IMR-90 (cell line): ENCODE data around the gene CWH43. TPM values are rescaled to one million over a fixed set of nuclear protein-coding genes. Genes with fewer than 3 reads are reported as not detected.

Source experiments
- ATAC-seq: fragments of 200-7000 bp; cut with Tn5 transposase; 2 replicates; pipeline ENCODE4 v1.9.1; 2020; ENCODE audit warnings: low read depth, mild to moderate bottlenecking, moderate library complexity
- BruUV-seq: library from RNA; stranded (reverse); fragments of 400-500 nt; replicated peaks from 2 replicates; lab custom pipeline; 2021; lab: Mats Ljungman, UMichigan
- CTCF ChIA-PET: fragments of 300-600 bp; formaldehyde crosslinking; extraction: SDS; loops from one replicate; lab custom pipeline; 2021; ENCODE audit warnings: antibody characterized with exemption; lab: Yijun Ruan, JAX
- POLR2A ChIA-PET: fragments of 300-600 bp; sonication (Branson Sonifier 250); formaldehyde crosslinking; loops from one replicate; lab custom pipeline; 2022; ENCODE audit warnings: antibody characterized with exemption; ENCODE audit not compliant: unreplicated experiment; lab: Charles Lee
- DNase-seq: peaks from one replicate; pipeline ENCODE4 v3.0.0; 2013
- H2AFZ ChIP-seq: replicated peaks from 2 replicates; pipeline ENCODE3; 2013; ENCODE audit warnings: low read length, mild to moderate bottlenecking; ENCODE audit not compliant: poor library complexity
- H2AK5ac ChIP-seq: 2 replicates; pipeline ENCODE4 v1.6.1; 2013; ENCODE audit warnings: low read depth, low read length, inconsistent platforms
- H2AK9ac ChIP-seq: replicated peaks from 2 replicates; pipeline ENCODE3; 2013; ENCODE audit warnings: mild to moderate bottlenecking, low read depth, low read length, moderate library complexity; ENCODE audit not compliant: poor library complexity
- H2BK120ac ChIP-seq: 2 replicates; pipeline ENCODE4 v1.6.1; 2013; ENCODE audit warnings: low read depth, low read length, inconsistent platforms
- H2BK15ac ChIP-seq: 3 replicates; pipeline ENCODE4 v1.6.1; 2013; ENCODE audit warnings: low read depth, low read length, inconsistent platforms
- H2BK20ac ChIP-seq: 2 replicates; pipeline ENCODE4 v1.6.1; 2013; ENCODE audit warnings: low read depth, mild to moderate bottlenecking, inconsistent platforms, low read length, moderate library complexity
- H2BK5ac ChIP-seq: 2 replicates; pipeline ENCODE4 v1.6.1; 2013; ENCODE audit warnings: mild to moderate bottlenecking, low read depth, low read length, inconsistent platforms; ENCODE audit not compliant: poor library complexity, severe bottlenecking
- H3K14ac ChIP-seq: replicated peaks from 2 replicates; pipeline ENCODE4 v1.6.1; 2013; ENCODE audit warnings: low read depth, low read length, inconsistent platforms
- H3K18ac ChIP-seq: 2 replicates; pipeline ENCODE4 v1.6.1; 2013; ENCODE audit warnings: low read depth, low read length, control low read depth
- H3K23ac ChIP-seq: 2 replicates; pipeline ENCODE4 v1.6.1; 2013; ENCODE audit warnings: low read depth, low read length, inconsistent platforms
- H3K27ac ChIP-seq: 2 replicates; pipeline ENCODE4 v1.5.1; 2013; ENCODE audit warnings: mild to moderate bottlenecking, control low read depth, low read length; ENCODE audit not compliant: insufficient read depth
- H3K27me3 ChIP-seq: 2 replicates; pipeline ENCODE4 v1.6.1; 2013; ENCODE audit warnings: low read length; ENCODE audit not compliant: control insufficient read depth, insufficient read depth
- H3K36me3 ChIP-seq: 2 replicates; pipeline ENCODE4 v1.6.1; 2013; ENCODE audit warnings: low read length, mixed read lengths; ENCODE audit not compliant: control insufficient read depth, insufficient read depth
- H3K4ac ChIP-seq: 2 replicates; pipeline ENCODE4 v1.6.1; 2013; ENCODE audit warnings: low read depth, low read length, inconsistent platforms
- H3K4me1 ChIP-seq: 2 replicates; pipeline ENCODE4 v1.6.1; 2013; ENCODE audit warnings: low read length, mixed read lengths; ENCODE audit not compliant: control insufficient read depth, insufficient read depth
- H3K4me2 ChIP-seq: 2 replicates; pipeline ENCODE4 v1.6.1; 2013; ENCODE audit warnings: low read depth, mild to moderate bottlenecking, control low read depth, low read length, moderate library complexity
- H3K4me3 ChIP-seq: 2 replicates; pipeline ENCODE4 v1.5.1; 2013; ENCODE audit warnings: low read depth, mild to moderate bottlenecking, control low read depth, low read length, moderate library complexity; ENCODE audit not compliant: insufficient read depth
- H3K56ac ChIP-seq: 2 replicates; pipeline ENCODE4 v1.6.1; 2013; ENCODE audit warnings: low read length, inconsistent platforms; ENCODE audit not compliant: insufficient read depth; ENCODE audit errors: extremely low read depth
- H3K79me1 ChIP-seq, 2 experiments: 2 replicates each; pipeline ENCODE4 v1.6.1; 2013; ENCODE audit warnings: low read length in 2 of 2, inconsistent platforms in 1 of 2, low read depth in 1 of 2
- H3K9ac ChIP-seq: 2 replicates; pipeline ENCODE4 v1.6.1; 2013; ENCODE audit warnings: low read depth, low read length, control low read depth
- H3K9me1 ChIP-seq: 2 replicates; pipeline ENCODE4 v1.6.1; 2013; ENCODE audit warnings: low read length, inconsistent platforms; ENCODE audit not compliant: insufficient read depth
- H3K9me3 ChIP-seq: 2 replicates; pipeline ENCODE4 v1.6.1; 2013; ENCODE audit warnings: low read length; ENCODE audit not compliant: control insufficient read depth, insufficient read depth
- H4K20me1 ChIP-seq: 2 replicates; pipeline ENCODE4 v1.6.1; 2013; ENCODE audit warnings: low read length, inconsistent platforms; ENCODE audit not compliant: insufficient read depth
- H4K5ac ChIP-seq: 2 replicates; pipeline ENCODE4 v1.6.1; 2013; ENCODE audit warnings: mild to moderate bottlenecking, low read depth, low read length, control low read depth
- H4K8ac ChIP-seq, 2 experiments: 2 replicates each; pipeline ENCODE4 v1.6.1; 2013; ENCODE audit warnings: low read depth in 2 of 2, low read length in 2 of 2, control low read depth in 1 of 2, inconsistent platforms in 1 of 2
- H4K91ac ChIP-seq: 2 replicates; pipeline ENCODE4 v1.6.1; 2013; ENCODE audit warnings: low read depth, low read length, inconsistent platforms; ENCODE audit not compliant: insufficient read depth
- BHLHE40 ChIP-seq: fragments of 150-350 bp; IDR thresholded peaks from 2 replicates; pipeline ENCODE4 v1.6.1; 2016; ENCODE audit warnings: mild to moderate bottlenecking, low read depth, low read length
- ELK1 ChIP-seq: fragments of 150-350 bp; IDR thresholded peaks from 2 replicates; pipeline ENCODE4 v1.6.1; 2016; ENCODE audit warnings: low read depth, mild to moderate bottlenecking, low read length, moderate library complexity, borderline replicate concordance
- FOS ChIP-seq: fragments of 150-350 bp; IDR thresholded peaks from 2 replicates; pipeline ENCODE4 v1.6.1; 2016; ENCODE audit warnings: low read depth, low read length
- MAZ ChIP-seq: IDR thresholded peaks from 2 replicates; pipeline ENCODE4 v1.6.1; 2012; ENCODE audit warnings: low read depth, mild to moderate bottlenecking, low read length, improper control_type of control experiment, moderate library complexity, borderline replicate concordance
- MXI1 ChIP-seq: IDR thresholded peaks from 2 replicates; pipeline ENCODE4 v1.6.1; 2012; ENCODE audit warnings: low read depth, mild to moderate bottlenecking, low read length, moderate library complexity, borderline replicate concordance
- NFE2L2 ChIP-seq: fragments of 150-350 bp; IDR thresholded peaks from 2 replicates; pipeline ENCODE4 v1.6.1; 2016; ENCODE audit warnings: low read depth, mild to moderate bottlenecking, low read length
- POLR2A ChIP-seq: IDR thresholded peaks from 2 replicates; pipeline ENCODE4 v1.6.1; 2012; ENCODE audit warnings: mild to moderate bottlenecking, low read depth, low read length
- RAD21 ChIP-seq: IDR thresholded peaks from 2 replicates; pipeline ENCODE4 v1.6.1; 2012; ENCODE audit warnings: low read length, improper control_type of control experiment
- WGBS, 2 experiments: methylation state at CpG; one replicate each; pipeline versions ENCODE4 v1.1.5 to v1.1.7; 2013; ENCODE audit warnings: missing lambda C conversion rate in 2 of 2; ENCODE audit not compliant: insufficient read length in 1 of 2; ENCODE audit errors: extremely low coverage in 2 of 2; 5-methylcytosine and 5-hydroxymethylcytosine counted together
- dilution Hi-C: fragments of 300-500 bp; cut with HindIII; formaldehyde crosslinking; loops from one replicate; pipeline ENCODE4 v1.14.3; 2018; ENCODE audit warnings: low sequenced_read_pairs; ENCODE audit not compliant: unreplicated experiment
- in situ Hi-C: fragments of 300-500 bp; cut with MboI; formaldehyde crosslinking; loops from 3 replicates; pipeline ENCODE4 v1.14.3; 2019; ENCODE audit warnings: low sequenced_read_pairs, inconsistent platforms, mixed read lengths
- intact Hi-C: fragments of 100-400 bp; cut with micrococcal nuclease; formaldehyde crosslinking; loops from 2 replicates; pipeline ENCODE4 v1.10.0; 2022
- polyA plus RNA-seq, 3 experiments: library from polyadenylated mRNA; depleted of rRNA; stranded (reverse); fragments of >200 nt; gene quantifications; 2 replicates each; pipeline ENCODE4 v1.2.3, GENCODE V29; 2012; ENCODE audit warnings: low replicate concordance in 1 of 3
- total RNA-seq: library from RNA; depleted of rRNA; stranded (reverse); fragments of >200 nt; gene quantifications from 2 replicates; pipeline ENCODE4 v1.2.3, GENCODE V29; 2012
- TF ChIP-seq, protein P1 (sequence below): fragments of 150-350 bp; IDR thresholded peaks from 2 replicates; pipeline ENCODE4 v1.6.1; 2017; ENCODE audit warnings: mild to moderate bottlenecking, antibody characterized with exemption, low read length, low read depth

Gene CWH43
- total and polyA plus RNA-seq, 2 of the 4 experiments (the other 2 are of a cell fraction) = not detected

DNA sequence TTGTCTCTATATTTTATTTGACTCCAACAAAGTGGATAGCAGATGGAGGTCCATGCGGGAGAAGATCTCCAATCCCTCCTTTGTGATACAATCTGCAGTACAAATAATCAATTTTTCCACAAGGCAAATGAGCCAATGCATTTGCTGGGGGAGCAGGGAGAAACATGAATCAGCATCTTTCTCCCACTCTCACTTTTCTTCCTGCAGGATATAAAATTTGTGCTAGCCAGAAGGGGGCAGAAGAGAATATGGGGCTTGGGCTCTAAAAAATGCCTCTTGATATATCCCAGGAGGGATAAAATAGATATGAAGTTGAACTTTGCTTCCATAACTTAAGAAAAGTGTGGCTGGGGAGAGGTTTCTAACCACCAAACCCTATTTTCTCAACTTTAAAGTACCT, 38.3 kb upstream of the CWH43 start:
- POLR2A ChIA-PET = no interaction called here
- CTCF ChIA-PET = no interaction called here
- in situ Hi-C loops = no loop called here

More for the DNA sequence above, 38.3 kb upstream of the CWH43 start:
- no peak overlapping the region for H4K5ac ChIP-seq
- H3K4me3 ChIP-seq = no peak overlapping the region
- no peak overlapping the region for H2BK120ac ChIP-seq
- H3K56ac ChIP-seq = no peak overlapping the region
- no peak overlapping the region for H4K8ac ChIP-seq
- no peak overlapping the region for H2AK5ac ChIP-seq
- no peak overlapping the region for H3K9ac ChIP-seq
- H4K20me1 ChIP-seq = no peaks in the 10 kb centered on the region
- H3K9me1 ChIP-seq = no peaks in the 10 kb centered on the region
- no peak overlapping the region for H3K14ac ChIP-seq
- H3K27ac ChIP-seq = no peak overlapping the region
- H2AK9ac ChIP-seq = no peak overlapping the region
- H3K23ac ChIP-seq = no peak overlapping the region
- no peaks in the 10 kb centered on the region for H3K9me3 ChIP-seq
- no peak overlapping the region for H2AFZ ChIP-seq
- DNase-seq = no peak
- ATAC-seq = no peak
- TF ChIP-seq NFE2L2 = no peak
- TF ChIP-seq, protein P1, sequence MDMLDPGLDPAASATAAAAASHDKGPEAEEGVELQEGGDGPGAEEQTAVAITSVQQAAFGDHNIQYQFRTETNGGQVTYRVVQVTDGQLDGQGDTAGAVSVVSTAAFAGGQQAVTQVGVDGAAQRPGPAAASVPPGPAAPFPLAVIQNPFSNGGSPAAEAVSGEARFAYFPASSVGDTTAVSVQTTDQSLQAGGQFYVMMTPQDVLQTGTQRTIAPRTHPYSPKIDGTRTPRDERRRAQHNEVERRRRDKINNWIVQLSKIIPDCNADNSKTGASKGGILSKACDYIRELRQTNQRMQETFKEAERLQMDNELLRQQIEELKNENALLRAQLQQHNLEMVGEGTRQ = no peak
- no peak for TF ChIP-seq RAD21
- no peak for TF ChIP-seq POLR2A
- no peak for TF ChIP-seq ELK1
- TF ChIP-seq MAZ = no peak
- TF ChIP-seq BHLHE40 = no peak
- no peak for TF ChIP-seq FOS
- TF ChIP-seq MXI1 = no peak
- H3K18ac ChIP-seq = no peak overlapping the region
- WGBS, 2 experiments = no CpG with 5 or more reads among the region's 1 CpG
- dilution Hi-C loops (no loop called here), intact Hi-C loops (no loop called here)
- no peaks in the 10 kb centered on the region for H3K4me1 ChIP-seq
- H3K4ac ChIP-seq = no peak overlapping the region
- no peak overlapping the region for H4K91ac ChIP-seq
- no peak overlapping the region for H2BK15ac ChIP-seq
- no peaks in the 10 kb centered on the region for H3K79me1 ChIP-seq
- H3K27me3 ChIP-seq = peaks cover 4% of the 10 kb centered on the region
- no peaks in the 10 kb centered on the region for H3K36me3 ChIP-seq
- H2BK20ac ChIP-seq = no peak overlapping the region
- H2BK5ac ChIP-seq = no peak overlapping the region
- H3K4me2 ChIP-seq = no peak overlapping the region
- no TSS peak for BruUV-seq
